ENCODE data around the gene SYNJ1. TPM values are rescaled to one million over a fixed set of nuclear protein-coding genes. Genes with fewer than 3 reads are reported as not detected.

Gene SYNJ1
- total RNA-seq, 2 donors from 2014 or later: 13.8 to 22.5 TPM

DNA sequence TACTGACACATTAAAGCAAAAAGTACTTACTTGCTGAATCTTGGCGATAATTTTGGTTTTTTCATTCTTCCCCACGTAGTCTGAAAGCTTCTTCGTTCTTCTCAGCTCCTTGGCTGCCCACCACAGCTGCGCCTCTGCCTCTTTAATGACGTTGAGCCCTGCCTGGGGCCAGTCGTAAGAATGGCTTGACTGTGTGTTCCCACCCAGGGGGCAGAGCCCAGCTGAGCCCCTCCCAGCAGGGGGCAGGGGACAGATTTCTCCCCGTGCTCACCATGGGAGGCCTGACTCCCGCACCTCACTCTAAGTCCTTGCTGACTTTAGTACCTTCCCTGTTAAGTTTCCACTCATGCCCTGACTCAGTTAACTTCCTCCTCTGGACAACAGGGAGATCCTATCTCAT lies 124.7 kb downstream of the SYNJ1 start:
- Mint-ChIP-seq H3K27ac (no peak overlapping the region), H3K4me1 (no peaks in the 10 kb centered on the region), H3K4me3 (no peak overlapping the region), H3K36me3 (ENCODE audit: low read depth) (peaks cover 94% of the 10 kb centered on the region), H3K9me3 (no peaks in the 10 kb centered on the region), H3K27me3 (no peaks in the 10 kb centered on the region)
- no peak for ATAC-seq (replicated peaks)

DNA sequence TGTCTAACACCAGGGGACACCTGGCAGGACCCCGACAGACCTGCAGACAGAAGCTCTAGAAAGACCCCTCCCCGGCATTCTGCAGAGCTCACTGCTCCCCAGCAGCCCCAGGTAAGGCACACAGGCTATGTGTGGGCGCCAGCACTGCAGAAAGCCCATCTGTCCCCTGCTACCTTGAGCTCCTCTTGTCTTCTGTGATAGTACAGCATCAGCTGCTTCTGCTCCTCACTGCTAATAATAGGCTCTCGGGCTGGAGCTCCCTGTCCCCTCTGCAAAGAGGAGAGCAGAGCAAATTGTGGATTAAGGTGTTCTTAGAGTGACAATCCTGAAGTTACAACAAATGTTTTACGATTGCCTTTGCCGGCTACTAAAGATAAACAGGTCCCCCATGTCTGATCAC lies 125.7 kb downstream of the SYNJ1 start:
- no peak for ATAC-seq (replicated peaks)
- Mint-ChIP-seq H3K9me3 (no peaks in the 10 kb centered on the region), H3K27me3 (no peaks in the 10 kb centered on the region), H3K4me3 (no peak overlapping the region), H3K4me1 (no peaks in the 10 kb centered on the region), H3K36me3 (ENCODE audit: low read depth) (peaks cover 84% of the 10 kb centered on the region), H3K27ac (no peak overlapping the region)

DNA sequence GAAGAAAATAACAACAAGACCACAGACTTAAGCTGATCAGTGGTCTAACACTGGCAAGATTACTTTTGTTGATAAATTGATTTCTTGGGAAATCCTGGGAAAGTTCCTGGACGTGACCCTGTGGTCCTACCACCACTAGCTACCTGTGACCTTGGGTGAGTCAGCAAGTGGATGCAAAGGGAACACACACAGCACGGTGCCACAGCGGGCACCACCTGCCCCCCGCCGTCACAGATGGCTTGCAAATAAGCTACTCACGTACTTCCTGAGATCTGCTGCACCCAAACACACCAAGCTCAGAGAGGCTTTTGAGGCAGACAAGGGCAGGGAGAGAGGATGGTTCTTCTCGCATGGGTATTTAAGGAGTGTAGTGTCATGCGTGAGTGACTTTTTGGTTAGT lies 128.3 kb downstream of the SYNJ1 start:
- H3K4me3 Mint-ChIP-seq: no peak overlapping the region

DNA sequence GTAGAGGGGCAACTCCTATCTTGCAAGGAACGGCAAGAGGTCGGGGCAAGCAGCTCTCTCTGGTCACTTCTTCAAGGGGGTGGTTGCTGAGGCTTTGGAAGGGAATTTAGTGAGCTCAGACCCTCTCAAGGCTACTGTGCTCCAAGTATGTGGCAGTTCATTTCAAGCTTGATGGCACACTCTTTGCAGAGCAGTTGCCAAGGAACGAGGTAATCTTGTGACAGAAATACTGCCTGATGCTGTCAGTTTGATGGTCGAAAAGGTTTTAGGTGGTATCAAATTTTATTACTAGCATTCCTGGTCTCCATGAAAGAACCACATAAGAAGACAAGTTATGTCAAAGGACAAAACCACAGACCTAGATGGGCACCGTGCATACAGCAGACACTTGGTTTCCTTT lies 128.7 kb downstream of the SYNJ1 start:
- Mint-ChIP-seq H3K4me3 (no peak overlapping the region), H3K27ac (no peak overlapping the region), H3K9me3 (no peaks in the 10 kb centered on the region), H3K4me1 (peaks cover 5% of the 10 kb centered on the region), H3K27me3 (no peaks in the 10 kb centered on the region), H3K36me3 (ENCODE audit: low read depth) (peaks cover 54% of the 10 kb centered on the region)
- ATAC-seq (replicated peaks): no peak

More for the DNA sequence above, 128.3 kb downstream of the SYNJ1 start:
- H3K27me3 Mint-ChIP-seq: no peaks in the 10 kb centered on the region
- H3K9me3 Mint-ChIP-seq: no peaks in the 10 kb centered on the region
- peaks cover 58% of the 10 kb centered on the region for H3K36me3 Mint-ChIP-seq (ENCODE audit: low read depth)
- H3K4me1 Mint-ChIP-seq: peaks cover 5% of the 10 kb centered on the region
- no peak for ATAC-seq (replicated peaks)
- H3K27ac Mint-ChIP-seq: no peak overlapping the region

DNA sequence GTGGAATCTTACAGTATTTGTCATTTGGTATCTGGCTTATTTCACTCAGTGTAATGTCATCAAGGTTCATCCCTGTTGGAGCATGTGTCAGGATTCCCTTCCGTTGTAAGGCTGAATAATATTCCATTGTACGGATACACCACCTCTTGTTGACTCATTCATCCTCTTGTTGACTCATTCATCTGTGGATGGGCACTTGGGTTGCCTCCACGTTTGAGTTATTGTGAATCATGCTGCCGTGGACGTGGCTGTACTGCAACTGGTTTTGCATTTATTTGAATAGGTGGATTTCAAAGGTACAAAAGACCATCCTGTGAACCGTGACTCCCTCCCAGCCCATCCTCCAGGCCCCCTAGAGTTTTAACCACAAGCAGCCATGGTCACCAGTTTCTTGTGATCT lies 130.6 kb downstream of the SYNJ1 start:
- peaks cover 35% of the 10 kb centered on the region for H3K36me3 Mint-ChIP-seq (ENCODE audit: low read depth)
- H3K4me3 Mint-ChIP-seq: no peak overlapping the region
- ATAC-seq (replicated peaks): peak; percentile 57
- no peaks in the 10 kb centered on the region for H3K9me3 Mint-ChIP-seq
- H3K4me1 Mint-ChIP-seq: peaks cover 5% of the 10 kb centered on the region
- H3K27me3 Mint-ChIP-seq: no peaks in the 10 kb centered on the region
- H3K27ac Mint-ChIP-seq: no peak overlapping the region

DNA sequence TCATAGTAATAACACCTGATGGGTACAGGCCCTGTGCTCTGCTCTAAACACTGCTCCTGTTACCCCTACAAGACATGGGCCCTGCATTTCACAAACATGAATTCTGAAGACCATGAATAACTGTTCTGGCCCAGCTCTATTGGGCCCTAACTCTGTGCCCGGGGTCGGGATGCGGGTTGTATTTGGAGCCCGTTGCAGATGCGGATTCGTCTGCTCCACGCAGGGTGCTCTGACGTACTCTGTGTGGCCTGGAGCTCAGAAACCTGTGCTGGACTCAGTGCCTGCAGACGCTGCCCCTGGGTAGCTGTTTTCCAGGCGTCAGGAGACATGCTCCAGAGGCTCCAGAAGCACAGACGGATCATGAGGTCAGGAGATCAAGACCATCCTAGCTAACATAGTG lies 132.4 kb downstream of the SYNJ1 start:
- H3K9me3 Mint-ChIP-seq: no peaks in the 10 kb centered on the region
- no peak overlapping the region for H3K27ac Mint-ChIP-seq
- ATAC-seq (replicated peaks): no peak
- peaks cover 19% of the 10 kb centered on the region for H3K36me3 Mint-ChIP-seq (ENCODE audit: low read depth)
- H3K27me3 Mint-ChIP-seq: no peaks in the 10 kb centered on the region
- peaks cover 5% of the 10 kb centered on the region for H3K4me1 Mint-ChIP-seq
- no peak overlapping the region for H3K4me3 Mint-ChIP-seq

DNA sequence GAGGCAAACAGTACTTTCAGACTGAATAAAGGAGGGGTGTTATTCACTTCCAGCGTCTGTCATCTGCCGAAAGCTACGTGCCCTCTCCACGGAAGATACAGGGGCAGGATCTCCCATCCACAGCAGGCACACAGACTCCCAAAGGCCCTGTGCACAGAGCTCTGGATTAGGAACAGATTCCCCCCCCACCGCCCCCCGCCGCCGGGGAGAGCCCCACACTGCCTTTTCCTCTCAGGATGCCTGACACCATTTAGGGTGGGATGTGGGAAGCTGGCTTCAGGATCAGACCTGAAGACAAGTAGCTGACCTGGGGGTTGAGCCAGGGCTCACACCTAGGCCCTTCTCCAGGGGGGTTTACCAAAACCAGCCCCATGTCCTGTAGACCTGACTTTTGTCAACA lies 134.1 kb downstream of the SYNJ1 start:
- Mint-ChIP-seq H3K4me1 (peaks cover 5% of the 10 kb centered on the region), H3K36me3 (ENCODE audit: low read depth) (peaks cover 3% of the 10 kb centered on the region), H3K4me3 (no peak overlapping the region)

DNA sequence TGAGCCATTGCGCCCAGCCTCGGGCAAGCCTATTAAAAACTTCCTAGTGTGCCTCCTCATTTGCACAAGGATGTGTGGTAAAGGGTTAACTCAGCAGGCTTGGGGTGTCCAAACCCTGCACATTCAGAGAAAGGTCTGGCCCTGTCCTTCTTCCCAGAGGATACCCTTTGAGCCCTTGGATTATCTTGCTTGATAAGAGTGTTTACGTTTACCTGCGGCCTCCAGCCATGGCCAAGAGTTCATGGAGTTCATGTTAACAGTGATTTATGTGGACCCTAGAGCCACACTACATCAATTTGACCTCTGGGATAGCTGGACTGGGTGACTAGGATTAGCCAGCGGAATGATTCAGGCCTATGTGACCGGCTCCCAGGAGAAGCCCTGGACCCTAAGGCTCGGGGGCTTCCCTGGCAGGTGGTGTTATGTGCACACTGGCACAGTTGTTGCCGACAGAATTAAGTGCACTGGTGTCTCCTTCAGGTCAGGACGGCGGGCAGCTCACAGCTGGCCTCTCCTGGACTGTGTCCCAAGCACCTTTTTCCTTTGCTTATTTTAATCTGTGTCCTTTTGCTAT lies 134.8 kb downstream of the SYNJ1 start:
- ATAC-seq (replicated peaks): no peak
- no peak overlapping the region for H3K27ac Mint-ChIP-seq
- H3K4me3 Mint-ChIP-seq: no peak overlapping the region
- no peaks in the 10 kb centered on the region for H3K36me3 Mint-ChIP-seq (ENCODE audit: low read depth)
- no peaks in the 10 kb centered on the region for H3K27me3 Mint-ChIP-seq
- H3K4me1 Mint-ChIP-seq: peaks cover 5% of the 10 kb centered on the region
- H3K9me3 Mint-ChIP-seq: no peaks in the 10 kb centered on the region

More for the DNA sequence above, 134.1 kb downstream of the SYNJ1 start:
- Mint-ChIP-seq H3K9me3 (no peaks in the 10 kb centered on the region), H3K27ac (no peak overlapping the region), H3K27me3 (no peaks in the 10 kb centered on the region)
- no peak for ATAC-seq (replicated peaks)

DNA sequence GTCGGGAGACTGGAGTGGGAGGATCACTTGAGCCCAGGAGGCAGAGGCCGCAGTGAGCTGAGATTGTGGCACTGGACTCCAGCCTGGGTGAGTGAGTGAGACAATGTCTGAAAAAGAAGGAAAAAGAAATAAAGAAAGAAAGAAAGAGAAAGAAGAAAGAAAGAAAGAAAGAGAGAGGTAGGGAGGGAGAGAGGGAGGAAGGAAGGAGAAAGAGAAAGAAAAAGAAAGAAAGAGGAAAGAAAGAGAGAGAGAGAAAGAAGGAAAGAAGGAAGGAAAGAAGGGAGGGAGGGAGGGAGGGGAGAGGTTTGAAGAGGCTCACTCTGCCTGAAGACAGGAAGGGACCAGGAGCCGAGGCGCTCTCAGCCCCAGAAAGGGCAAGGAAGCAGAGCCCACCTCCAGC lies 137.7 kb downstream of the SYNJ1 start:
- Mint-ChIP-seq H3K27ac (no peak overlapping the region), H3K4me3 (no peak overlapping the region), H3K36me3 (ENCODE audit: low read depth) (no peaks in the 10 kb centered on the region), H3K9me3 (no peaks in the 10 kb centered on the region), H3K27me3 (no peaks in the 10 kb centered on the region), H3K4me1 (no peaks in the 10 kb centered on the region)
- no peak for ATAC-seq (replicated peaks)

DNA sequence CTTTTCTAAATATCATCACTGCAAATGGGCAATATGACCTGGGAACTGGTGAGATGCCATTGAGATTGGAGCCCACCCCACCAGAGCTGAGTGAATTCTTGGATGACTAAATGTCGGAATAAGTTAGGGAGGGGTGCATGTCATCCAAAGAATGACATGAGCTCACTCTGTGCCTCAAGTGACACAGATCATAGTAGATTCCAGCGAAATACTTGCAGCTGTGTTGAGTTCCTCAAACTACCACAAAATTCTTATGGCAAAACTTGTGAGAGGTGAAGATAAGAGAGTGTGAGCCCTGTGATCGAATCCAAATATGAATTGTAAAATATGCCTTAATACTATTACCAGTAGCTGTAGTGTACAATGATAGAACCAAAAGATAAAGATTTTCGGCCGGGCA lies 140.2 kb downstream of the SYNJ1 start:
- Mint-ChIP-seq H3K4me3 (no peak overlapping the region), H3K9me3 (no peaks in the 10 kb centered on the region), H3K36me3 (ENCODE audit: low read depth) (no peaks in the 10 kb centered on the region), H3K27me3 (no peaks in the 10 kb centered on the region), H3K4me1 (no peaks in the 10 kb centered on the region), H3K27ac (no peak overlapping the region)
- ATAC-seq (replicated peaks): no peak

DNA sequence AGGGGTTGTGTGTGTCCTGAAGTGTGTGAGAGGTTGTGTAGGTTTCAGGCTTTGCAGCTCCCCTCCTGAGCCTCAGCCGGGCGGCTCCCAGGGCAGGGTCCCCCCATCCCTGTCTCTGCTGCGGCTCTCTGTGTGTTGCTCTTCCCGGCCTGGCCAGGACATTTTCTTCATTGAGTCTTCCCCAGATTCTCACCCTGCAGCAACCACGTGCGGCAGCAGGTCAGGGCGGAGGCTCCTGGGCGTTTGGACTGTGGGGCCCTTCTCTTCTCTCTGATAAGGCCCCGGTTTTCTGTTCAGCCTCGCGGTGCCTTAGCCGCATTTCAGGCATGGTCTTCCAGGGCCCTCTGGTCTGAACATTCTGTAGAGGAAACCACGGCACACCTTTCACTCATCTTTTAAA lies 140.7 kb downstream of the SYNJ1 start:
- ATAC-seq (replicated peaks): no peak
- Mint-ChIP-seq H3K27me3 (no peaks in the 10 kb centered on the region), H3K4me3 (no peak overlapping the region)

DNA sequence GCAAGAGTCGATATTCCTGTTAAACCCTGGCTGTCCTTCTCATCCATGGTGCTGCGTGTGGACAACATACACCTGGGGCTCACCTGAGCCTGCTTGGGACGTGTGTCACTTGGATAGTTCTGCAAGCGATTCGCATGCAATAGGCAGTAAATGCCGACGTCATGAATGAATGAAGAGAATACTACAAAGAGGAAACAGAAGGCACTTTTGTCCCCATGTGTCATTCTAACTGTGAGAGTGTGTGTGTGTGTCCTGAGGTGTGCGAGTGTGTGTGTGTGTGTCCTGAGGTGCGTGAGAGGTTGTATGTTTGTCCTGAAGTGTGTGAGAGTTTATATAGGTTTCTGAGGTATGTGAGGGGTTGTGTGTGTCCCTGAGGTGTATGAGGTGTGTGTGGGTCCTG lies 141.8 kb downstream of the SYNJ1 start:
- H3K4me1 Mint-ChIP-seq: no peaks in the 10 kb centered on the region

More for the DNA sequence above, 140.7 kb downstream of the SYNJ1 start:
- Mint-ChIP-seq H3K36me3 (ENCODE audit: low read depth) (no peaks in the 10 kb centered on the region), H3K4me1 (no peaks in the 10 kb centered on the region), H3K27ac (no peak overlapping the region), H3K9me3 (no peaks in the 10 kb centered on the region)

DNA sequence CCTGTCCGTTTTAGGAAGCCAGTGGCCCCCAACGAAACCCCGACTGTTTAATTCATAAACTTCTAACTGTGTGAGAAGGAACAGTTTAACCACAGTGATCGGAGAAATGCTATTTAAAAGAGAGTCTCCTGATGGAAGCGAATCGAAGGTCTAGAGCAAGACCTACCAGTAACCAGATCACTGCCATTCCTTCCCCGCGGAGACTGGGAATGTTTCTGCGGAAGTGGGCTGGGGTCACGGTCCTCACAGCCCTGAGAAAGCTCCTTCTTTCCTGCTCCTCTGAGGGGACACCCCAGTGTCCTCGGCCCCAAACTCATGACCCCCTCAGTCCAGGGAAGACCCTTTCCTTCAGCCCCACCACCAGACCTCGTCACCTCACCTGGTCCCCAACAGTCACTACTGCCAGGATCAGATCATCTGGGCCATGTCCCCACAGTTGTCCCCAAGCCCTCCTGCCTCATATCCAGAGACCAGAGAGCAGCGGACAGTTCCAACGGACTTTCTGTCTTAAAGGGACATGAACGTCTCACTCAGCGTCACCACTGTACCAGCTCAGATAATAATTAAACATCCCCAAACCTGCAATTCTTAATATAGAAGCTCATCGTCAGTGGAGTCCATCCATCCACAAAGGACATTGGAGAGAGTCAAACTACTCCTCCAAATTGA lies 142.6 kb downstream of the SYNJ1 start, which contains the start of gene TCP10L:
Gene TCP10L, minus strand, starts transcription at position 482 of the 669 bp plus-strand sequence. CDS start 1,219 bp downstream, outside the sequence.
- H3K36me3 Mint-ChIP-seq (ENCODE audit: low read depth): no peaks in the 10 kb centered on the region
- ATAC-seq (replicated peaks): no peak
- no peak within 1 kb of the TSS for H3K4me3 Mint-ChIP-seq
- H3K4me1 Mint-ChIP-seq: no peaks in the 10 kb centered on the region
- H3K9me3 Mint-ChIP-seq: no peaks in the 10 kb centered on the region
- no peak within 1 kb of the TSS for H3K27ac Mint-ChIP-seq
- H3K27me3 Mint-ChIP-seq: no peaks in the 10 kb centered on the region

More for the DNA sequence above, 141.8 kb downstream of the SYNJ1 start:
- H3K27ac Mint-ChIP-seq: no peak overlapping the region
- no peak overlapping the region for H3K4me3 Mint-ChIP-seq
- ATAC-seq (replicated peaks): no peak
- H3K36me3 Mint-ChIP-seq (ENCODE audit: low read depth): no peaks in the 10 kb centered on the region
- H3K9me3 Mint-ChIP-seq: no peaks in the 10 kb centered on the region
- no peaks in the 10 kb centered on the region for H3K27me3 Mint-ChIP-seq

DNA sequence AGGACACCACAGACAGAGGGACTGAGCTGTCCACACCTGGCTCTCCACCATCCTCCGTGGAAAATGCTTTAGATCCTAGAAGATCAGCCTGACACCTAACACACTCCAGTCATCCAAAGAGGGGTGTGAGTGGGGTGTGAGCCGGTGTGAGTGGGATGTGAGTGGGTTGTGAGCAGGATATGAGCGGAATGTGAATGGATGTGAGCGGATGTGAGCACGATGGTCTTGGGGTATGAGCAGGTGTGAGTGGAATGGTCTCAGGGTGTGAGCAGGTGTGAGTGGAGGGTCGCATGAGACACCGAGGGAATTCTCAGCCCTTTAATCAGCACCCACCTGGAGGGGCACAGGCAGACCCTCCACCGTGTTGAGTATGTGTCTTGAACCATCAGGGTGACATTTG lies 143.3 kb downstream of the SYNJ1 start:
- Mint-ChIP-seq H3K27me3 (no peaks in the 10 kb centered on the region), H3K9me3 (no peaks in the 10 kb centered on the region), H3K36me3 (ENCODE audit: low read depth) (no peaks in the 10 kb centered on the region), H3K4me3 (no peak overlapping the region), H3K4me1 (no peaks in the 10 kb centered on the region), H3K27ac (no peak overlapping the region)
- no peak for ATAC-seq (replicated peaks)

DNA sequence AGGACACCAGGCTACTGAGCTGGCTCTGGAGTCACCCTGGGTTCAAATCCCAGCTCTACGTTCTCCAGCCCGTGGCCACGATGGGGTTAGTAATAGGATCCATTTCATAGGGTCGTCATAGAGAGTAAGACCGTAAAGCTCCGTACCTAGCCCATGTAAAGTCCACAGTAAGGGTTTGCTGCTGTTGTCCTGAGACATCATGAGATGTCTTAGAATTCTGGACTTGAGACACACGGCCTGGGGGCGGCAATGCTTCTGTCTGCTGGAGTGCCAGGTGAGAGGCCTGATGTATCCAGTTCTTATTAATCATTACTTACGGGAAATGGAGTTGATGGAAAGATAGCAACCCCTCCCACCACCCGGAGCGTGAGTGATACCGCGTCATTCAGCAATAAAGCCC lies 146.1 kb downstream of the SYNJ1 start:
- no peaks in the 10 kb centered on the region for H3K36me3 Mint-ChIP-seq (ENCODE audit: low read depth)
- no peak for ATAC-seq (replicated peaks)

More for the DNA sequence above, 146.1 kb downstream of the SYNJ1 start:
- Mint-ChIP-seq H3K9me3 (no peaks in the 10 kb centered on the region), H3K4me1 (peaks cover 4% of the 10 kb centered on the region), H3K27ac (no peak overlapping the region), H3K27me3 (no peaks in the 10 kb centered on the region), H3K4me3 (no peak overlapping the region)
